ENCODE data around the gene CD53. TPM values are rescaled to one million over a fixed set of nuclear protein-coding genes. Genes with fewer than 3 reads are reported as not detected.

CD53 gene
- total and polyA plus RNA-seq, 9 of the 15 experiments (the other 6 are each of a cell fraction or from before 2014, with no cell fraction given) = 63.5 to 220 (median 131) TPM

DNA sequence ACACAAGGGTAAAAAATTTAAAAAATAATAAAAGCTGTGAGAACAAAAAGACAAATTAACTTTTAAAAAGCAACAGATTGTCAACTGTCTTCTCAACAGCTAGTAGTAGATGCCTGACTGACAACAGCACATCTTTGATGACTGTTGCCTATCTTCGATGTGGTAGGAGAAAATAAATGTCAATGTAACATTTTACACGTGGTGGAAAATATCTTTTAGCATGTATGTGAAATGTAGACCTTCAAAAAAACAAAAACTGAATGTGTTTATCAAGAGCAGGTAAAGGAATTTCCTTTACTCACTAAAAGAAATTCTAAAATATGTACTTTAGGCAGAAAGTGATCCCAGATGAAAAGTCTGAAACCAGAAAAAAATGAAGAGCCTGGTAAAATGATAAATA is 42.9 kb downstream of the CD53 start (continued):
- TF ChIP-seq, protein P1, sequence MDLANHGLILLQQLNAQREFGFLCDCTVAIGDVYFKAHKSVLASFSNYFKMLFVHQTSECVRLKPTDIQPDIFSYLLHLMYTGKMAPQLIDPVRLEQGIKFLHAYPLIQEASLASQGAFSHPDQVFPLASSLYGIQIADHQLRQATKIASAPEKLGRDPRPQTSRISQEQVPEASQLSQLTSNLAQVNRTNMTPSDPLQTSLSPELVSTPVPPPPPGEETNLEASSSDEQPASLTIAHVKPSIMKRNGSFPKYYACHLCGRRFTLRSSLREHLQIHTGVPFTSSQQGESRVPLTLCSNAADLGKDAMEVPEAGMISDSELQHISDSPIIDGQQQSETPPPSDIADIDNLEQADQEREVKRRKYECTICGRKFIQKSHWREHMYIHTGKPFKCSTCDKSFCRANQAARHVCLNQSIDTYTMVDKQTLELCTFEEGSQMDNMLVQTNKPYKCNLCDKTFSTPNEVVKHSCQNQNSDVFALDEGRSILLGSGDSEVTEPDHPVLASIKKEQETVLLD (IDR thresholded peaks at IDR 0.05) = no peak
- peak; percentile 54 for TF ChIP-seq FOXM1 (IDR thresholded peaks at IDR 0.05; ENCODE audit: low read depth)
- TF ChIP-seq FOXM1 (CRISPR knock-in tag; IDR thresholded peaks at IDR 0.05; ENCODE audit: low read depth) = no peak
- TF ChIP-seq ZNF174 (CRISPR knock-in tag; IDR thresholded peaks at IDR 0.05) = no peak

DNA sequence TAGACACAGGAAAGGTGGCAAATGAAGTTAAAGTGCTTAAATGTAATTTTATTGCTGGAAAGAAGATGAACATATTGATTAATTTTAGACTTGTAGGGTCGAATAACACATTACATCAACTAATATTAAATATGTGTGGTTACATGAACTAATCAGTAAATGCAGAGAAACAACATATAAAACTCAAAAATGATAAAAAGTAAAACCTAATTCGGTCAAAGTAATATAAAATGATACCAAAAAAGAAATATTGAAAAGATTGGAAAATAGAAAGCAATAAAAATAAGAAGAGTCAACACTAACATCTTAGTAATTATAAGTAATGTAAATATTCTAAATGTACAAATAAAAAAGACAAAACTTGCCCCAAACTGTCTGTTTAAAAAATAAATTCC is 43.3 kb downstream of the CD53 start:
- peaks cover 5% of the 10 kb centered on the region; the same call in 1 of the 2 replicates for H3K9me3 ChIP-seq (replicated peaks; ENCODE audit: control insufficient read depth, insufficient read depth, low read depth, low read length)
- no peak for DNase-seq (ENCODE audit: extremely low read depth in 1 of 4, low spot score in 3 of 4)
- ChIA-PET CTCF (ENCODE audit: low intra/inter-chr PET ratio) (no interaction called here), POLR2A (no interaction called here)
- H3K27me3 ChIP-seq (ENCODE audit: control insufficient read depth in 2 of 2, insufficient read depth in 2 of 2, low read length in 2 of 2) = no peaks in the 10 kb centered on the region
- no TSS peak for BruUV-seq (replicated peaks)
- no peaks in the 10 kb centered on the region for H3K36me3 ChIP-seq (ENCODE audit: control insufficient read depth, insufficient read depth, low read length)
- H3K9me1 ChIP-seq (ENCODE audit: control insufficient read depth, insufficient read depth, low read length) = no peaks in the 10 kb centered on the region
- WGBS (ENCODE audit: insufficient coverage, low coverage, missing lambda C conversion rate) = 2% methylated on average over 2 of the region's 2 CpGs
- no peaks in the 10 kb centered on the region for H4K20me1 ChIP-seq (replicated peaks; ENCODE audit: control insufficient read depth, insufficient read depth, low read length)
- in situ Hi-C loops (cut with MboI) (no loop called here), intact Hi-C loops (cut with micrococcal nuclease) (loop anchor here (2.0 kb wide), 1 partner anchor 47 kb away; the partner anchor contains the start of gene LRIF1)
- peaks cover 5 to 23% of the 10 kb centered on the region in 2 experiments; a peak in 4 of 5 replicates for H3K4me1 ChIP-seq (replicated peaks in 1 of 2; ENCODE audit: control insufficient read depth in 2 of 2, insufficient read depth in 2 of 2, low read length in 2 of 2)
- peak overlapping the region; percentile 88; the same call in 2 of the 3 replicates for H3K27ac ChIP-seq (ENCODE audit: extremely low read depth, low read depth, low read length)
- peak overlapping the region in 1 of 2 experiments; percentile 75; a peak in 2 of 4 replicates for H3K9ac ChIP-seq (ENCODE audit: insufficient read depth in 1 of 2, low read depth in 2 of 2, low read length in 2 of 2)
- H3K4me2 ChIP-seq (ENCODE audit: insufficient read depth, low read length) = no peak overlapping the region
- H2AFZ ChIP-seq (ENCODE audit: low read depth, low read length) = peak overlapping the region; percentile 85
- FAIRE-seq = no peak
- no peaks in the 10 kb centered on the region for H3K79me2 ChIP-seq (ENCODE audit: control insufficient read depth, insufficient read depth, low read length)
- no peak overlapping the region for H3K4me3 ChIP-seq
- ATAC-seq = no peak
- TF ChIP-seq NCOA2 (IDR thresholded peaks at IDR 0.05; ENCODE audit: partially characterized antibody in 2 of 2) = peak; percentile 24 to 25
- 0 out of 2 replicates have a peak, but pooled peaks have one; percentile 9 for TF ChIP-seq ADNP (tag; IDR thresholded peaks at IDR 0.05)
- peak; percentile 67; the same call in 1 of the 2 replicates for TF ChIP-seq LARP7 (IDR thresholded peaks at IDR 0.05)
- 0 out of 2 replicates have a peak, but pooled peaks have one; percentile 58 for TF ChIP-seq HLTF (IDR thresholded peaks at IDR 0.05)
- TF ChIP-seq THRAP3 (IDR thresholded peaks at IDR 0.05; ENCODE audit: borderline replicate concordance) = 0 out of 2 replicates have a peak, but pooled peaks have one; percentile 79
- TF ChIP-seq, protein P2, sequence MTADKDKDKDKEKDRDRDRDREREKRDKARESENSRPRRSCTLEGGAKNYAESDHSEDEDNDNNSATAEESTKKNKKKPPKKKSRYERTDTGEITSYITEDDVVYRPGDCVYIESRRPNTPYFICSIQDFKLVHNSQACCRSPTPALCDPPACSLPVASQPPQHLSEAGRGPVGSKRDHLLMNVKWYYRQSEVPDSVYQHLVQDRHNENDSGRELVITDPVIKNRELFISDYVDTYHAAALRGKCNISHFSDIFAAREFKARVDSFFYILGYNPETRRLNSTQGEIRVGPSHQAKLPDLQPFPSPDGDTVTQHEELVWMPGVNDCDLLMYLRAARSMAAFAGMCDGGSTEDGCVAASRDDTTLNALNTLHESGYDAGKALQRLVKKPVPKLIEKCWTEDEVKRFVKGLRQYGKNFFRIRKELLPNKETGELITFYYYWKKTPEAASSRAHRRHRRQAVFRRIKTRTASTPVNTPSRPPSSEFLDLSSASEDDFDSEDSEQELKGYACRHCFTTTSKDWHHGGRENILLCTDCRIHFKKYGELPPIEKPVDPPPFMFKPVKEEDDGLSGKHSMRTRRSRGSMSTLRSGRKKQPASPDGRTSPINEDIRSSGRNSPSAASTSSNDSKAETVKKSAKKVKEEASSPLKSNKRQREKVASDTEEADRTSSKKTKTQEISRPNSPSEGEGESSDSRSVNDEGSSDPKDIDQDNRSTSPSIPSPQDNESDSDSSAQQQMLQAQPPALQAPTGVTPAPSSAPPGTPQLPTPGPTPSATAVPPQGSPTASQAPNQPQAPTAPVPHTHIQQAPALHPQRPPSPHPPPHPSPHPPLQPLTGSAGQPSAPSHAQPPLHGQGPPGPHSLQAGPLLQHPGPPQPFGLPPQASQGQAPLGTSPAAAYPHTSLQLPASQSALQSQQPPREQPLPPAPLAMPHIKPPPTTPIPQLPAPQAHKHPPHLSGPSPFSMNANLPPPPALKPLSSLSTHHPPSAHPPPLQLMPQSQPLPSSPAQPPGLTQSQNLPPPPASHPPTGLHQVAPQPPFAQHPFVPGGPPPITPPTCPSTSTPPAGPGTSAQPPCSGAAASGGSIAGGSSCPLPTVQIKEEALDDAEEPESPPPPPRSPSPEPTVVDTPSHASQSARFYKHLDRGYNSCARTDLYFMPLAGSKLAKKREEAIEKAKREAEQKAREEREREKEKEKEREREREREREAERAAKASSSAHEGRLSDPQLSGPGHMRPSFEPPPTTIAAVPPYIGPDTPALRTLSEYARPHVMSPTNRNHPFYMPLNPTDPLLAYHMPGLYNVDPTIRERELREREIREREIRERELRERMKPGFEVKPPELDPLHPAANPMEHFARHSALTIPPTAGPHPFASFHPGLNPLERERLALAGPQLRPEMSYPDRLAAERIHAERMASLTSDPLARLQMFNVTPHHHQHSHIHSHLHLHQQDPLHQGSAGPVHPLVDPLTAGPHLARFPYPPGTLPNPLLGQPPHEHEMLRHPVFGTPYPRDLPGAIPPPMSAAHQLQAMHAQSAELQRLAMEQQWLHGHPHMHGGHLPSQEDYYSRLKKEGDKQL (CRISPR knock-in tag; IDR thresholded peaks at IDR 0.05; ENCODE audit: borderline replicate concordance) = no peak
- TF ChIP-seq MEF2D (tag; conservative IDR thresholded peaks at IDR 0.05; ENCODE audit: low read depth) = no peak
- TF ChIP-seq ZNF644 (tag; IDR thresholded peaks at IDR 0.05; ENCODE audit: low read depth) = 0 out of 2 replicates have a peak, but pooled peaks have one; percentile 31
- TF ChIP-seq, protein P3, sequence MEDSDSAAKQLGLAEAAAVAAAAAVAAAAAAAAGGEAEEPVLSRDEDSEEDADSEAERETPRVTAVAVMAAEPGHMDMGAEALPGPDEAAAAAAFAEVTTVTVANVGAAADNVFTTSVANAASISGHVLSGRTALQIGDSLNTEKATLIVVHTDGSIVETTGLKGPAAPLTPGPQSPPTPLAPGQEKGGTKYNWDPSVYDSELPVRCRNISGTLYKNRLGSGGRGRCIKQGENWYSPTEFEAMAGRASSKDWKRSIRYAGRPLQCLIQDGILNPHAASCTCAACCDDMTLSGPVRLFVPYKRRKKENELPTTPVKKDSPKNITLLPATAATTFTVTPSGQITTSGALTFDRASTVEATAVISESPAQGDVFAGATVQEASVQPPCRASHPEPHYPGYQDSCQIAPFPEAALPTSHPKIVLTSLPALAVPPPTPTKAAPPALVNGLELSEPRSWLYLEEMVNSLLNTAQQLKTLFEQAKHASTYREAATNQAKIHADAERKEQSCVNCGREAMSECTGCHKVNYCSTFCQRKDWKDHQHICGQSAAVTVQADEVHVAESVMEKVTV (CRISPR knock-in tag; IDR thresholded peaks at IDR 0.05) = no peak

All from K562 (cell line).